Parathyroid adenoma (tissue), 2 donors: ENCODE data around the gene COASY.
A peak's percentile ranks its signal among the peaks of the same experiment; 100 is the strongest.

Experiments used
- H2AFZ ChIP-seq: fragments of 300-600 bp; sonication (generic); one replicate; pipeline ENCODE4 v1.7.0; 2017; ENCODE audit warnings: antibody characterized with exemption, mild to moderate bottlenecking
- H3K27ac ChIP-seq: fragments of 300-600 bp; sonication (generic); one replicate; pipeline ENCODE4 v1.7.0; 2017
- H3K27me3 ChIP-seq: fragments of 300-600 bp; sonication (generic); one replicate; pipeline ENCODE4 v1.7.0; 2017; ENCODE audit warnings: low read length; ENCODE audit not compliant: control insufficient read depth, insufficient read depth
- H3K36me3 ChIP-seq: fragments of 300-600 bp; sonication (generic); one replicate; pipeline ENCODE4 v1.7.0; 2017; ENCODE audit warnings: low read length; ENCODE audit not compliant: control insufficient read depth, insufficient read depth
- H3K4me1 ChIP-seq: fragments of 300-600 bp; sonication (generic); one replicate; pipeline ENCODE4 v1.7.0; 2017; ENCODE audit warnings: control low read depth
- H3K4me2 ChIP-seq: fragments of 300-600 bp; sonication (generic); one replicate; pipeline ENCODE4 v1.7.0; 2017; ENCODE audit warnings: low read length
- H3K4me3 ChIP-seq: fragments of 300-600 bp; sonication (generic); one replicate; pipeline ENCODE4 v1.7.0; 2017; ENCODE audit warnings: low read depth, low read length
- H3K79me2 ChIP-seq: fragments of 300-600 bp; sonication (generic); one replicate; pipeline ENCODE4 v1.7.0; 2017; ENCODE audit warnings: control low read depth
- H3K9ac ChIP-seq: fragments of 300-600 bp; sonication (generic); one replicate; pipeline ENCODE4 v1.7.0; 2017; ENCODE audit warnings: mild to moderate bottlenecking
- H3K9me3 ChIP-seq: fragments of 300-600 bp; sonication (generic); one replicate; pipeline ENCODE4 v1.7.0; 2017; ENCODE audit warnings: low read length; ENCODE audit not compliant: control insufficient read depth
- CTCF ChIP-seq: fragments of 300-600 bp; sonication (generic); IDR thresholded peaks from one replicate; pipeline ENCODE4 v1.7.0; 2017; ENCODE audit warnings: antibody characterized with exemption, mild to moderate bottlenecking
- donor health status: primary hyperparathyroidism.

The COASY gene

DNA sequence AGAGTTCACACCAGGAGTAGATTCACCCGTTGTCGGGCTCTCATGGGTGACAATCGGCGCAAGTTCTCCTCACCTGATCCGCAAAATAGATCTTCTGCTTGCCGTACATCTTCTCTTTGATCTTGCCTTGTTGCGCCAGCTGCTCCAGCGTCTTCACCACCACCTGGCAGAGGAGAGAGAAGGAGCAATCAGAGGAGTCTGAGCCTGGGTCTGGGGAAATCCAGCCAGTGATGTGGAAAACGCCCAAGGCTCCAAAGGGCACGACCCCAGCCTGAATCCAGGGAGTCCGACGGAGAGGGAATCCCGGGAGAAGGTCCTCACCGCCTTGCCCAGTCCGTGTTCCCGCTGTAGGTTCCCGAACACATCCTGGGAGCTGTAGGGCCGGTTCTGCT lies 15.2 kb downstream of the COASY start:
- peak overlapping the region; percentile 83 for H3K27ac ChIP-seq
- TF ChIP-seq CTCF: no peak
- H3K27me3 ChIP-seq: no peaks in the 10 kb centered on the region
- H3K4me3 ChIP-seq: peak overlapping the region; percentile 99
- H3K4me2 ChIP-seq: peak overlapping the region; percentile 71
- H2AFZ ChIP-seq: peak overlapping the region; percentile 78
- peaks cover 9% of the 10 kb centered on the region for H3K4me1 ChIP-seq
- no peaks in the 10 kb centered on the region for H3K9me3 ChIP-seq
- H3K36me3 ChIP-seq: no peaks in the 10 kb centered on the region
- H3K9ac ChIP-seq: no peak overlapping the region
- peaks cover 4% of the 10 kb centered on the region for H3K79me2 ChIP-seq

GRCh38 chr17:42577532-42578281 lies 15.8 kb downstream of the COASY start, which contains the start of gene PSMC3IP:
Gene PSMC3IP (minus strand): TSS chr17:42577729. CDS start chr17:42577686, 43 bp downstream.
- Histone ChIP-seq H3K27ac (peak within 1 kb of the TSS; percentile 83), H3K36me3 (no peaks in the 10 kb centered on the region), H3K79me2 (peaks cover 4% of the 10 kb centered on the region), H3K4me3 (peak within 1 kb of the TSS; percentile 99), H3K4me1 (peaks cover 9% of the 10 kb centered on the region), H3K9ac (peak within 1 kb of the TSS; percentile 4), H3K27me3 (no peaks in the 10 kb centered on the region), H2AFZ (peak within 1 kb of the TSS; percentile 78), H3K4me2 (peak within 1 kb of the TSS; percentile 71), H3K9me3 (no peaks in the 10 kb centered on the region)
- peak; percentile 48 for TF ChIP-seq CTCF

DNA sequence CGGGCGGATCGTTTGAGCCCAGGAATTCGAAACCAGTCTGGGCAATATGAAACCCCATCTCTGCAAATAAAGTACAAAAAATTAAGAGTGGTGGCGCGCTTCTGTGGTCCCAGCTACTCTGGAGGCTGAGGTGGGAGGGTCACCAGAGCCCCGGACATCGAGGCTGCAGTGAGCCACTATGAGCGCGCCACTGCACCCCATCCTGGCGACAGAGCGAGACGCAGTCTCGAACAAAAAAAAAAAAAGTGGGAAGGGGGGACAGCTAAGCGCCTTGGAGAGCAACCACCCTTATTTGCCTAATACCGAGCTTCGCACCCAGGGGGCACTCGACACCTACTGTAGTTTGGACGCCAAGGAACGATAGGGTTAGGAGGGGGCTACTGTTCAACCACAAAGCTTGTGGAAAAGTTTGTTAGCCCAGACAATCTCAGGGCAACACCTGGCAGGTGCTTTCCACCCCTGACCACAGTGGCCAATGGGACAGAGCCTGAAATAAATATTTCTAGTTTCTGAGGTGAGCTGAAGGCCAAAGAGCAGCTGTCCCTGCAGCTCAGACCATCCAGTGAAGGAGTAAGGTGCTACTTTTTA lies 16.4 kb downstream of the COASY start:
- no peaks in the 10 kb centered on the region for H3K36me3 ChIP-seq
- H3K27ac ChIP-seq: peak overlapping the region; percentile 83
- H3K4me1 ChIP-seq: peaks cover 9% of the 10 kb centered on the region

DNA sequence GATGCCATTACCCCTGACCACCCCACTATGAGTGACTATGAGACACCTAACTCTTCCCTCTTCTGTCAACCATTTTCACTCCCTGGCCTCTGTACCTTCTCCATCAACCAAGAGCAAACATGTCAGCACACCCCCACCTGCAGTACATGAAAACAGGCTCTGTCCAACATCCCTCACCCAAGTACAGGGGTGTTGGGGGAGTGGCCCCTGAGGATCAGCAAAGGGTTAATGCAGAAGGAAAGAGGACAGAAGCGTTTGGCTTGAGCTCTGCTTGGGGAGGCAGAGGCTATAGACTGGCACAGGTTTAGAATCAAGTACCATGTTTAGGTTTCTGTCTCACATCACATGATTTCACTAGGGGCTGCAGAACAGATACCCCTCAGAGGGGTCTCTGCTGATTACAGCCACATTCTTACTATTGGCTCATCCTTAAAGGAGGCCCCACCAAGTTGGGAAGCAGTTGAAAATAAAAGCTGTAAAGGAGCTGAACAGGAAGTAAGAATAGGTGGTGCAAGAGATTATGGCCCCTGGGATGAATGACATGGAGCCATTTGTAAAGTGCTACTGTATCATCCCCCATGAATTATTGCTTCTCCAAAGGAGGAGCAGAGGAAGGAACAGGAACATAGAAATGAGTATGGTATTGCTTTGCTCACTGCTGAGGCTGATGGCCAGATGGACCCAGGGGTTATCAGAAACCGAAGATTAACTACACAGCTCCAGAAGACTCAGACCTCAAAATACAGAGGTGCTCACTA lies 18.0 kb downstream of the COASY start:
- Histone ChIP-seq H3K36me3 (no peaks in the 10 kb centered on the region), H3K27me3 (no peaks in the 10 kb centered on the region), H3K9me3 (no peaks in the 10 kb centered on the region), H3K4me3 (no peak overlapping the region), H2AFZ (no peak overlapping the region), H3K79me2 (peaks cover 4% of the 10 kb centered on the region), H3K27ac (no peak overlapping the region), H3K4me1 (peaks cover 9% of the 10 kb centered on the region), H3K9ac (no peak overlapping the region), H3K4me2 (no peak overlapping the region)
- TF ChIP-seq CTCF: no peak

More for the DNA sequence above, 16.4 kb downstream of the COASY start:
- TF ChIP-seq CTCF: peak; percentile 82
- peak overlapping the region; percentile 71 for H3K4me2 ChIP-seq
- H2AFZ ChIP-seq: peak overlapping the region; percentile 78
- peak overlapping the region; percentile 99 for H3K4me3 ChIP-seq
- peaks cover 4% of the 10 kb centered on the region for H3K79me2 ChIP-seq
- H3K27me3 ChIP-seq: no peaks in the 10 kb centered on the region
- H3K9ac ChIP-seq: peak overlapping the region; percentile 4
- no peaks in the 10 kb centered on the region for H3K9me3 ChIP-seq
